Measurements from ENCODE around the gene SIM1. TPM values are rescaled to one million over a fixed set of nuclear protein-coding genes. Genes with fewer than 3 reads are reported as not detected.
A peak's percentile ranks its signal among the peaks of the same experiment; 100 is the strongest.

SIM1 gene
- total RNA-seq, 3 donors from 2014 or later = not detected

DNA sequence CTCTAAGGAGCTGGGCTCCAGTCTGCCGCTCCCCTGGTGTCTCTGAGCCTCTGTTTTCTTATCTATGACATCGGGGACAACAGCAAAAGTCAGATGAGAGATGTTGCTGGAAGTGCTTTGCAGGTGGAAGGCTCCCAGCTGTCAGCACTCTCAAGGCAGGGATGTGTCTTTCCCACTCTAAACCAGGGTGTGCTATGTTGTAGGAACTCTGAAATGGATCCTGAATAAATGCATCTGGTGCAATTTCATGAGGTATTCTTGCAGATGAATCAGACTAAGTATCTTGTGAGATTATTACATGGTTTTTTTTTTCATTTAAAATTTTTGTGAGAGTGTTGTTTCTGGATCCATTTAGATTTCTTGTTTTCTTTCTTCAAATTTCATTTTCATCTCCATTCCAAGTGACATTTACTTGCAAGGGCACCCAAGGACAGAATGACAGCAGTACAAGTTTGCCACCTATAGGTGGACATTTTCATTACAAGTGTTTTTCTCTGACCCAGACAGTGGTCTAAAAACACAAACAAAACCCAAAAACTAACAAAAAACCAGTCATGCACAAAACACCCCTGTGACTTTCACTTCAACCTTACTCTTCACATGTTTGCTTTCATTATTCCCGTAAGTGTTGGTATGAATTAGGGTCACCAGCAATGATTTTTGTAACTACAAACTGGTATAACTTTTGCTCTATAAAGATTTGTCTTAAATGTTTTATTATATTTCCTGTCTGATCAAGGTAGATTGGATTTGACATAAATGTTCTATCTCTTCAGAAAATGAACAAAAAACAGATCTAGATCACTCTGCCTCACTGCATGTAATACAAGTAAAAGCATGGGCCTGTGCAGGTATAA lies 14.7 kb upstream of the SIM1 start:
- Histone ChIP-seq H3K4me1 (ENCODE audit: low read depth) (no peaks in the 10 kb centered on the region), H3K4me3 (no peak overlapping the region), H3K9me3 (no peaks in the 10 kb centered on the region), H3K36me3 (ENCODE audit: low read depth) (no peaks in the 10 kb centered on the region)
- intact Hi-C loops (cut with DNase I, micrococcal nuclease) = loop anchor here (10.0 kb wide), 2 partner anchors 365 to 475 kb away; no protein-coding TSS in a partner anchor
- no peak for DNase-seq
- TF ChIP-seq, protein P1, sequence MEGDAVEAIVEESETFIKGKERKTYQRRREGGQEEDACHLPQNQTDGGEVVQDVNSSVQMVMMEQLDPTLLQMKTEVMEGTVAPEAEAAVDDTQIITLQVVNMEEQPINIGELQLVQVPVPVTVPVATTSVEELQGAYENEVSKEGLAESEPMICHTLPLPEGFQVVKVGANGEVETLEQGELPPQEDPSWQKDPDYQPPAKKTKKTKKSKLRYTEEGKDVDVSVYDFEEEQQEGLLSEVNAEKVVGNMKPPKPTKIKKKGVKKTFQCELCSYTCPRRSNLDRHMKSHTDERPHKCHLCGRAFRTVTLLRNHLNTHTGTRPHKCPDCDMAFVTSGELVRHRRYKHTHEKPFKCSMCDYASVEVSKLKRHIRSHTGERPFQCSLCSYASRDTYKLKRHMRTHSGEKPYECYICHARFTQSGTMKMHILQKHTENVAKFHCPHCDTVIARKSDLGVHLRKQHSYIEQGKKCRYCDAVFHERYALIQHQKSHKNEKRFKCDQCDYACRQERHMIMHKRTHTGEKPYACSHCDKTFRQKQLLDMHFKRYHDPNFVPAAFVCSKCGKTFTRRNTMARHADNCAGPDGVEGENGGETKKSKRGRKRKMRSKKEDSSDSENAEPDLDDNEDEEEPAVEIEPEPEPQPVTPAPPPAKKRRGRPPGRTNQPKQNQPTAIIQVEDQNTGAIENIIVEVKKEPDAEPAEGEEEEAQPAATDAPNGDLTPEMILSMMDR (IDR thresholded peaks at IDR 0.05) = peak; percentile 49
- ATAC-seq = no peak

DNA sequence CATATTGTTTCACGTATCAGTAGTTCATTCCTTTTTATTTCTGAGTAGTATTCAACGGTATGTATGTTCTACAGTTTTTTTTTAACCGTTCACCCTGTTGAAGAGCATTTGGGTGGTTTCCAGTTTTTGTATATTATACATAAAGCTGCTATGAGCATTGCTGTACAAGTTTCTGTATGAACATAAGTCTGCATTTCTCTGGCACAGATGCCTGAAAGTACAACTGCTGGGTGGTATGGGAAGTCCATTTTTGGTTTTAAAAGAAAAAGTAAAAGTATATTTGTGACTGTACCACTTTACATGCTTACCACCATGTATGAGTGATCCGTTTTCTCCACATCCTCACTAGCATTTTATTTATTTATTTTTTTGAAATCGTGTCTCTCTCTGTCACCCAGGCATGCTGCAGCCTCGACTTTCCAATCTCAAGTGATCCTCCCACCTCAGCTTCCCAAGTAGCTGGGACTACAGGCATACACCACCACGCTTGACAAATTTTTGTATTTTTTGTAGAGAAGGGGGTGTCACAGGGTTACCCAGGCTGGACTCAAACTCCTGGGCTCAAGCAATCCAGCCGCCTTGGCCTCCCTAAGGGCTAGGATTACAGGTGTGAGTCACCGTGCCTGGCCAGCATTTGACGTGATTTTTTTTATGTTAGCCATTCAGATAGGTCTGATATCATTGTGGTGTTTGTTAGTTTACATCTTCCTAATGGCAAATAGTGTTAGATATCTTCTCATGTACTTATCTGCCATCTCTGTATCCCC lies 11.0 kb upstream of the SIM1 start:
- Histone ChIP-seq H3K4me1 (ENCODE audit: low read depth) (no peaks in the 10 kb centered on the region), H3K9me3 (no peaks in the 10 kb centered on the region), H3K36me3 (ENCODE audit: low read depth) (no peaks in the 10 kb centered on the region), H3K4me3 (no peak overlapping the region)
- TF ChIP-seq, protein P1 (IDR thresholded peaks at IDR 0.05) = no peak
- DNase-seq (no peak), ATAC-seq (no peak)
- intact Hi-C loops (cut with DNase I, micrococcal nuclease) = loop anchor here (10.0 kb wide), 2 partner anchors 361 to 471 kb away; no protein-coding TSS in a partner anchor

DNA sequence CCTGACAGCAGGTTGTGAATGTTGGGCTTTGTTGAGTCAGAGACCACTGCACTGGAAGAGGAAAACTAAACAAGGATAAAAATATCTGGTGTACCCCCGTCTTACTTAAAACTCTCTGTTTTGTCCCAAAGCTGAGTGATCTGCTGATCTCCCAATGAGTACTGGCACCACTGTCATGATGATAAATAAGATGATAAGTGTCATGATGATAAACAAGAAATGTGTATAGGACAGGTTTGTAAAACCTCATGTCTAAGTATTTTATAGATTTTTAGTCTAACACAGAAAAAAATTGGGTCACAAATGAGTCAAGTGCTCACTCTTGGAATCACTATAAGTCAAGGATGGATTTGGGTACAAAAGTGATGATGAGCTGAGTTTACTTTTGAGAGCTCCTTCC lies 8.5 kb upstream of the SIM1 start:
- intact Hi-C loops (cut with DNase I, micrococcal nuclease) = loop anchor here (10.0 kb wide), 2 partner anchors 358 to 468 kb away; no protein-coding TSS in a partner anchor
- TF ChIP-seq, protein P1 (IDR thresholded peaks at IDR 0.05) = no peak
- no peak overlapping the region for H3K4me3 ChIP-seq

DNA sequence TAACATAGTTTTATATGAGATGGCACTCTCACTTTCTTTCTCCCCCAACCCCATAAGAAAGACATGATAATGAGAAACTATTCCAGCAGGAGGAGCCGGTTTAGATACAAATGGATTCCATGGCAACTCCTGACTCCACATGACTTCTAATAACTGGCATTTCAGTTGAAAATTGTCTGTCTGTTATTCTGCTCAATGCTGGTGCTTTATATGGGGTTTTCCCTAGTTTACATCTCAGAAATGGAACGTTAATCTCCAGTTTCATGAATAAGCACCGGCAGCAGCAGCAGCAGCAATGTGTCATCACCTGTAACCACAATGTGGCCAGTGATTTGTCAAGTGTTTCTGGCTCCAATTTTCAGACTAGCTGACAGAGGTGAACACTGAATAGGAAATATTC lies 8.0 kb upstream of the SIM1 start:
- TF ChIP-seq, protein P1 (IDR thresholded peaks at IDR 0.05) = no peak
- no peak overlapping the region for H3K4me3 ChIP-seq
- no peaks in the 10 kb centered on the region for H3K9me3 ChIP-seq
- H3K4me1 ChIP-seq (ENCODE audit: low read depth) = no peaks in the 10 kb centered on the region
- no peak for ATAC-seq
- H3K36me3 ChIP-seq (ENCODE audit: low read depth) = no peaks in the 10 kb centered on the region
- no peak for DNase-seq
- intact Hi-C loops (cut with DNase I, micrococcal nuclease) = loop anchor here (10.0 kb wide), 2 partner anchors 358 to 468 kb away; no protein-coding TSS in a partner anchor

More for the DNA sequence above, 8.5 kb upstream of the SIM1 start:
- H3K36me3 ChIP-seq (ENCODE audit: low read depth) = no peaks in the 10 kb centered on the region
- DNase-seq (no peak), ATAC-seq (no peak)
- H3K9me3 ChIP-seq = no peaks in the 10 kb centered on the region
- H3K4me1 ChIP-seq (ENCODE audit: low read depth) = no peaks in the 10 kb centered on the region

DNA sequence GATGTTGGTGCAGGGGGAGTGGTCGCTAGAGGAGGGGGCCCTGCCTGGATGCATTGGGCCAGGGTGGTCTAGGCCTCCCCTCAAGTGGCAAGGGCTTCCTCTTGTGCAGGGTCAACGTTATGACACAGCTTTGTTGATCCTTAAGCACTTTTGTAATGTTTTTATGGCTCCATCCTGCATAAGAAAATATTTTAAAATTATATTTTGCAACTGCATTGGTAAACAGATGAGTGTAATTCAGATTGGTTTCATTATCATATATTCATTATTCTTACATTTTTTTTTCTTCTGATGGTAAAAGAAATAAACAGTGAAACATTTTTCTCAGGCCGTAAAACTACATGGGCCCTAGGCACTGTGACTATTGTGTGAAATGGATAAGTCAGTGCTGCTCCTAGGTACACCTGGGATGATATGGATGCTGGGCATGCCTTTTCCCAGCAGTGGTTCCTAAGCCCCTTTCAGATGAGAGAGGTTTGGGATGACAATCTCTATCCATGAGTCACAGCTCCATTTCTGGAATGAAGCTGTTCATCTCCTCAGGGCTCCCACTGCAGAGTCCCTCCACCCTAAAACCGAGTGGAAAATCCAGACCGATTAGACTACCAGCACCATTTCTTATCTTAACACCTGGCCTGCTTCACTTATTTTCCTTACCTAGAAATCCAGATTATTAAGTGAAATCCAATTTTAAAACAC lies 5.8 kb upstream of the SIM1 start:
- intact Hi-C loops (cut with DNase I, micrococcal nuclease) = loop anchor here (10.0 kb wide), 2 partner anchors 356 to 466 kb away; no protein-coding TSS in a partner anchor
- H3K9me3 ChIP-seq = no peaks in the 10 kb centered on the region

More for the DNA sequence above, 5.8 kb upstream of the SIM1 start:
- Histone ChIP-seq H3K4me1 (ENCODE audit: low read depth) (no peaks in the 10 kb centered on the region), H3K36me3 (ENCODE audit: low read depth) (no peaks in the 10 kb centered on the region), H3K4me3 (no peak overlapping the region)
- ATAC-seq = no peak
- no peak for DNase-seq
- TF ChIP-seq, protein P1 (IDR thresholded peaks at IDR 0.05) = no peak

Data from mucosa of descending colon (tissue), 3 donors.